ENCODE data around the gene TUBG2.

DNA sequence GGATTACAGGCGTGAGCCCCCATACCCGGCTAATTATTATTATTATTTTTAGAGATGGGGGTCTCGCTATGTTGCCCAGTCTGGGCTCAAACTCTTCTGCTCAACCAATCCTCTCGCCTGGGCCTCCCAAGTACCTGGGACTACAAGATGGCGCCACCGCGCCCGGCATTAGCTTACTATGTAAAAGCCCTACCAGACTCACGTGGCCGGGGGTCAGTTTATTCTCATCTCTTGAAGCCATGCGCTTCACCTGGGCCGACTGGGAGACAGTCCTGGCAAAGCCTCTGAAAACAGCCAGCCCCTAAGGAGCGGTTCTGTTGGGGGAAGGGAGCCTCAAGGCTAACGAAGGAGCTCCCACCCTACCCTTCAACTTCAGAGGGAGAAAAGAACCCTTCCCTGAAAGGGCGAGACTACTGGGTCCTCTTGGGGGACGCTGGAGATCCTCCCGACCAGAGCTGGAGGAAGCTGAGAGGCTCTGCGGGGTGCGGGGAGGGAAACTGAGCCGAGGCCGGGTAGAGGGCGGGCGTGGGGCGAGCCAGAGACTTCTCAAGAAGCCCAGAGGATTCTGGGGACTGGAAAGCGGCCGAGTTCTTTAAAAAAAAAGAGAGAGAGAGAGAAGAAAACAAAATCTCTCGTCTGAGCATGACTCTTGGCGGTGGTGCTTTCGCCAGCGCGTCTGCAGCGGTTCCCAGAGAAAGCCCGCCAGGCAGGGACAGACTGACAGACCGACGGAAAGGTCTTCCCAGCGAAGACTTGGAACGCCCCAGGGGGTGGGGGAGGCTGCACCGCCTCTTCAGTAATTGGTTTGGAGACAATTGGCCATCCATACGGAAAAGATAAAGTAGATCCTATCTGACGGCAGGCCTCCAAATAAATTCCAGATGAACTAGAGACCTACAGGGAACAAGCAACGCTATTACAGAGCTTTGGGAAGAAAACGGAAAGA, 5.6 kb upstream of the TUBG2 start:
- TF ChIP-seq CTCF (IDR thresholded peaks at IDR 0.05; ENCODE audit: low read depth, low read length) (no peak), POLR2A (IDR thresholded peaks at IDR 0.05; ENCODE audit: extremely low read depth, insufficient read length) (no peak), MYC (IDR thresholded peaks at IDR 0.05; ENCODE audit: low read depth, low read length) (no peak)
- TF ChIP-seq, protein P1, sequence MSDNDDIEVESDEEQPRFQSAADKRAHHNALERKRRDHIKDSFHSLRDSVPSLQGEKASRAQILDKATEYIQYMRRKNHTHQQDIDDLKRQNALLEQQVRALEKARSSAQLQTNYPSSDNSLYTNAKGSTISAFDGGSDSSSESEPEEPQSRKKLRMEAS (IDR thresholded peaks at IDR 0.05; ENCODE audit: low read depth, low read length) = no peak
